ENCODE measurements around the gene GP1BA. TPM values are rescaled to one million over a fixed set of nuclear protein-coding genes. Genes with fewer than 3 reads are reported as not detected.

The GP1BA gene
- total RNA-seq, 4 donors from 2014 or later, result not detected

- no peaks in the 10 kb centered on the region for H3K27me3 ChIP-seq
- 23% methylated on average over 7 of the region's 7 CpGs for WGBS
- peaks cover 30% of the 10 kb centered on the region for H3K36me3 ChIP-seq
- H3K4me1 ChIP-seq, result peaks cover 80% of the 10 kb centered on the region
- H3K9me3 ChIP-seq, result no peaks in the 10 kb centered on the region
- peak overlapping the region; percentile 85 for H3K4me3 ChIP-seq
- peak in 2 of 3 donors; percentile 24 to 80 for TF ChIP-seq POLR2AphosphoS5 (IDR thresholded peaks at IDR 0.05)
- TF ChIP-seq, protein P1, sequence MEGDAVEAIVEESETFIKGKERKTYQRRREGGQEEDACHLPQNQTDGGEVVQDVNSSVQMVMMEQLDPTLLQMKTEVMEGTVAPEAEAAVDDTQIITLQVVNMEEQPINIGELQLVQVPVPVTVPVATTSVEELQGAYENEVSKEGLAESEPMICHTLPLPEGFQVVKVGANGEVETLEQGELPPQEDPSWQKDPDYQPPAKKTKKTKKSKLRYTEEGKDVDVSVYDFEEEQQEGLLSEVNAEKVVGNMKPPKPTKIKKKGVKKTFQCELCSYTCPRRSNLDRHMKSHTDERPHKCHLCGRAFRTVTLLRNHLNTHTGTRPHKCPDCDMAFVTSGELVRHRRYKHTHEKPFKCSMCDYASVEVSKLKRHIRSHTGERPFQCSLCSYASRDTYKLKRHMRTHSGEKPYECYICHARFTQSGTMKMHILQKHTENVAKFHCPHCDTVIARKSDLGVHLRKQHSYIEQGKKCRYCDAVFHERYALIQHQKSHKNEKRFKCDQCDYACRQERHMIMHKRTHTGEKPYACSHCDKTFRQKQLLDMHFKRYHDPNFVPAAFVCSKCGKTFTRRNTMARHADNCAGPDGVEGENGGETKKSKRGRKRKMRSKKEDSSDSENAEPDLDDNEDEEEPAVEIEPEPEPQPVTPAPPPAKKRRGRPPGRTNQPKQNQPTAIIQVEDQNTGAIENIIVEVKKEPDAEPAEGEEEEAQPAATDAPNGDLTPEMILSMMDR (IDR thresholded peaks at IDR 0.05), result no peak
- H3K27ac ChIP-seq, result peak overlapping the region; percentile 98
- peak; percentile 91 to 92 for DNase-seq (ENCODE audit: low spot score in 2 of 2)
These were observed 13.3 kb downstream of the GP1BA start for GRCh38 chr17:4945176-4945943.

GRCh38 chr17:4945944-4946280 is 13.8 kb downstream of the GP1BA start:
- 13% methylated on average over 4 of the region's 4 CpGs for WGBS
- Histone ChIP-seq H3K36me3 (peaks cover 30% of the 10 kb centered on the region), H3K27me3 (no peaks in the 10 kb centered on the region), H3K27ac (peak overlapping the region; percentile 98), H3K9me3 (no peaks in the 10 kb centered on the region), H3K4me3 (peak overlapping the region; percentile 85), H3K4me1 (peaks cover 82% of the 10 kb centered on the region)
- no peak for DNase-seq (ENCODE audit: low spot score in 2 of 2)
- TF ChIP-seq EP300 (IDR thresholded peaks at IDR 0.05) (no peak), POLR2AphosphoS5 (IDR thresholded peaks at IDR 0.05) (no peak), POLR2A (IDR thresholded peaks at IDR 0.05) (no peak)
- TF ChIP-seq, protein P1 (IDR thresholded peaks at IDR 0.05), result no peak

GRCh38 chr17:4946312-4946976 is 14.4 kb downstream of the GP1BA start:
- Histone ChIP-seq H3K27me3 (no peaks in the 10 kb centered on the region), H3K4me3 (peak overlapping the region; percentile 85), H3K36me3 (peaks cover 30% of the 10 kb centered on the region), H3K9me3 (no peaks in the 10 kb centered on the region), H3K27ac (peak overlapping the region; percentile 98), H3K4me1 (peaks cover 79% of the 10 kb centered on the region)
- TF ChIP-seq, protein P1 (IDR thresholded peaks at IDR 0.05), result no peak
- TF ChIP-seq EP300 (IDR thresholded peaks at IDR 0.05) (no peak), POLR2AphosphoS5 (IDR thresholded peaks at IDR 0.05) (no peak), POLR2A (IDR thresholded peaks at IDR 0.05) (no peak)
- WGBS, result 19% methylated on average over 16 of the region's 16 CpGs
- DNase-seq (ENCODE audit: low spot score in 2 of 2), result no peak

GRCh38 chr17:4947010-4947410 is 14.9 kb downstream of the GP1BA start:
- Histone ChIP-seq H3K4me3 (peak overlapping the region; percentile 85), H3K36me3 (peaks cover 29% of the 10 kb centered on the region), H3K4me1 (peaks cover 73% of the 10 kb centered on the region), H3K27me3 (no peaks in the 10 kb centered on the region), H3K27ac (peak overlapping the region; percentile 98), H3K9me3 (no peaks in the 10 kb centered on the region)
- TF ChIP-seq, protein P1 (IDR thresholded peaks at IDR 0.05), result no peak
- no peak for TF ChIP-seq POLR2AphosphoS5 (IDR thresholded peaks at IDR 0.05)
- no peak for TF ChIP-seq EP300 (IDR thresholded peaks at IDR 0.05)
- no peak for TF ChIP-seq POLR2A (IDR thresholded peaks at IDR 0.05)
- DNase-seq (ENCODE audit: low spot score in 2 of 2), result no peak
- 0% methylated on average over 7 of the region's 7 CpGs for WGBS

DNA sequence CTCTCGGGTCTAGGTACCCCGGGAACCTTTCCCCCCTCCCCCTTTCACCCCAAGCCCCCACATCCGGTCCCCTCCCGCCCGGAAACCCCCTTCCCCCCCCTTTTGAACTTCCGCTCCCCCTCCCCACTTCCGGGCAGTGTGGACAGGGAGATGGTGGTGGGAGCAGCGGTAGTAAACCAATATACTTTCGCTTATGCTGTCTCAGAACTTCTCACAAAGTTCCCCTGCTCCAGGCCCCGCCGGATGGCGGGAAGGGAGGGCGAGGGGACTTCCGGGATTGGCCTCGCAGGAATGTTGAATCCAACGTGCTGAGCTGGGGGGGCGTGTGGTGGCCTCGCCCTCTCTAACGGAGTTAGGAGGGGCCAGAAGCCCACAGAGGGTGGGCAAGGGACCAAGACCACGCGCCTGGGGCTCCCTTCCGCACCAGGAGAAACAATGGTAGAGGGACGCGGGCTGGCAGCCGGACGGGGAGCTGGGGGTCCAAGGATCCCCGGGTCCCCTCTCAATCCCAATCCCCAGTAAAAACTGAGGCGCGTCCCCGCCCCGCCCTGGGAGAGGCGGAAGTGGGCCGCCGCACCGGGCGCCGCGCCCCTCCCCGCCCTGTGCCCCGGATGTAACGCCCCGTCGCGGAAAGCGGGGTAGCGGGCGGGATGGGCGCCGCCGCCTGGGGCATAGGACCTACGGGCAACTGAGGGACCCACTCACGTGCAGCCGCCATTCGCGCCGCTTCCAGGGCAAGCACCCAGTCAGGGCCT is 15.5 kb downstream of the GP1BA start:
- Histone ChIP-seq H3K27ac (peak overlapping the region; percentile 98), H3K4me1 (peaks cover 67% of the 10 kb centered on the region), H3K4me3 (peak overlapping the region; percentile 85), H3K36me3 (peaks cover 23% of the 10 kb centered on the region), H3K9me3 (no peaks in the 10 kb centered on the region), H3K27me3 (no peaks in the 10 kb centered on the region)
- peak in 1 of 2 donors; percentile 81 for DNase-seq (ENCODE audit: low spot score in 2 of 2)
- WGBS, result 0% methylated on average over 16 of the region's 56 CpGs
- TF ChIP-seq POLR2AphosphoS5 (IDR thresholded peaks at IDR 0.05) (peak in 1 of 3 donors; percentile 10), POLR2A (IDR thresholded peaks at IDR 0.05) (no peak)

Data from suprapubic skin (tissue), 4 donors.